ENCODE data around the gene JAG1. TPM values are rescaled to one million over a fixed set of nuclear protein-coding genes. Genes with fewer than 3 reads are reported as not detected.

The JAG1 gene
- total RNA-seq, 1 experiment from 2014 or later, result 9.9 TPM

DNA sequence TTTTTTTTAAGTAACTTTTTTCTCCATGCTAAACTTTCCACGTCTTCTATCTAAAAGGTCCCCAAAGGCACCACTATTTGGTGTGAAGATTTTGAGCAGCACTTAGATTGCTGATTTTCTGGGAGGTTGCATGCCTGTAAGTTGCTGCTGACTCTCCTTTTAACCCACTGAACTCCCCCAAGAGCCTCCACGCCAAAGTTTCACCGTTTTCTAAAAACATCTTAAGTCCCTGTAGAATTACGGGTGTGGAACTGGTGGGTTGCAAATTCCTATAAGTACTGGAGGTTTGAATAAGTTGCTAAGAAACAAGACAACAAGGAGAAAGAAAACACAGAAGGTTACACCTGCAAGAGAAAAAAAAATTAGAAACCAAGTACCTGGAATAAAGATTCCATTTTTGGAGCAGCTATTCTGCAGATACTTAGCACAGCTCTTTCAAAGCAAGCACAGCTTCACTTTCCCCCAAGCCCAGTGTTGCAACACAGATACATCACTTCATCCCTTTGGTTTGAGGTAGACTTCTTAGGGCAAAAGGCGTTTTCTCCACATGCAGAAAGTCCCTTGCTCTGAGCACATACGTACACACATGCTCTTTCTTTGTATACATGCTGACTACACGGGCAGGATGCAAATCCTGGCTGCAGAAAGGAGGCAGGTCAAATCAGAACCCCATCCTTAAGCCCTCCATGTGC is 5.0 kb downstream of the JAG1 start:
- DNase-seq (ENCODE audit: low spot score), result no peak

DNA sequence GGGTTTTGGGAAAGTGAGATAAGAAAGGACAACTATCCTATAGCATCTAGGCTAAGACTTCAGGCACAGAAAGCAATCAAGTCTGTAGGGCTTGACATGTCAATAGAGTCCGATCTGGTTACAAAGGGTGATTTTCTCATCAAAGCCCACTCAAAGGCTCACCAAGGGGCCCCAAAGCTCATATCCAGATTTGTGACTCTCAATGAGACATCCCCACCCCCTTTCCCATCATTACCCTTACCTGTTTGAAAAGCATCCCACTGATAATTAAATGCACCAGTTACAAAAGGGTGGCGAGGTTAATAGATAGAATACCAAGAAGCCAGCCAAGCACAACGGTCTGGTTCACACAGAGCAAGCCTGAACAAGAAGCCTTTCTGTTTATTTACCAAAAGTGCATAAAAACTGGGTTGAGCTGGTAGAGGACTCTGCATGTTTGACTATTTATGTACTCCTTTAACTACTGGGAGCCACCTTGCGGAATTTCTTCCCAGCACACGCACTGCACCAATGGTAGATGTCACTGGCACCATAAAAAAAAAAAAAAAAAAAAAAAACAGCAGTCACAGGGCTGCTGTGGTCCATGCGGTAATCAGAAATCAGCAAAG is 6.1 kb downstream of the JAG1 start:
- no peak for DNase-seq (ENCODE audit: low spot score)

DNA sequence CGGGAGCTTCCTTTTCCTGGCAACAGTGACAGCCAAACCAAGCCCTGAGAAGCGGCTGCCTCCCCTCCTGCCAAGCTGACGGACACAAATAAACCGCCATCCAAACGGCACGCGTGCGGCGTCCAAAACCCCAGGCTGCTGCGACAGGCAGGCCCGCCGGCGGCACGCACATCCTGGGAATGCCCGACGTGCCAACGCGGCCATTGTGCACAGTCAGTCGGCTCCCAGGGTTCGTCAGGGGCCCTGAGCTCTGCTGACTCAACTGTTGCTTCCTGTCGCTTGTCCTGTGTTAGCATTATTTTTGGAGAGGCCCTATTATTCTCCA is 6.8 kb downstream of the JAG1 start:
- DNase-seq (ENCODE audit: low spot score), result no peak

DNA sequence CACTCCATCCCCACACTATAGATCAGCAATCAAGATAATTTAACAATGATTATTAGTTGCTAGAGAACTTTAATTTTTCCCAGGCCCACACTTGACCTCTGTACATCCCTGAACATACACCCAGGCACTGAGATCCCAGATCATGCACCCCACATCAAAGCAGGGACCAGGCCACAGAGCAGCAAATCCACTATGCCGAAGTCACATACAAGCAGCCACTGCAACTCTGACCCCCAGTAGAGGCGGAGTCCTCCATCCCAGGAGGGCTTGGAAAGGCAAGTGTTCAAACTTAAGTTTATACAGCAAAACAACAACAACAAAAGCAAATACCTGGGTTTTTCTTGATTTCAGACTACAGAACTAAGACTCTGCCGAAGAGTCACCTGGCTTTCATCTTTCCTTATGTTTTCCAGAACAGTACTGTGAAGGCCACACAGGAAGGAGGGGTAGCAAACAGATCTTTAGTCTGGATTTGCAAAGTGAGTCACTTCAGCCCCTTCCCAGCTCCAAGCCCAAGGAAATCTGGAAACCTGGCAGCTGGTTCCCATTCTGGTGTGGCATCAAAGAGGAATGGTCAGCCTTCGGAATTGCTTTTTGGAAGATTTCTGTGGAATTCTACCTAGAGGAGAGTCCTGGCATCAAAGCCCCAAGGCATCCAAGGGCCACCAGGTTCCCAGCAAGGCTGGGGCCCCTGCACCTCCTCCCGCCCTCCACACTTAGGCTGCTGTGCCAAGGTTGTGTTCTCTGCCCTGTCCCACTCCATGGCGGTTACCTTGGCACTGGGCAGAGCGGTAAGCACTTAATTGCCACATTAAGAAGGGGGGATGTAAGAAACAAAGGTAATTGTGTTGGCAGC is 7.3 kb downstream of the JAG1 start:
- no peak for DNase-seq (ENCODE audit: low spot score)

DNA sequence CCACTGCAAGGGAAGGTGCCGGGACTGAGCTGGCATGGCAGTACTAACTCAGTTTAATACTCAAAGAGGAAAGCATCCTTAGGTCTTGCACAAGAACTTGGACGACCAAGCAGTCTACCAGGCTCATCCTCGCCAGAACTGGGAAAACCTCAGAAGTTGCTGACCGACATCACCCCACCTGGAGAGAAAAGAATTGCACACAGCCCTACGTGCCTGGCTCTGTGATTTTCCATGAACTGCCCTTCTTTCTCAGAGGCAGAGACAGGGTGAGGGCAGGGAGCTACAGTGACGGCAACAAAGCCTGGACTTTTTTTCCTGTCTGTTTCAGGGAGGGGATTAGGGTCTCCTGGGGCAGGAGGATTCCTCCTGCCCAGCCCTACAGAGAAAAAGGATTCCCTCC is 8.0 kb downstream of the JAG1 start:
- DNase-seq (ENCODE audit: low spot score), result no peak

DNA sequence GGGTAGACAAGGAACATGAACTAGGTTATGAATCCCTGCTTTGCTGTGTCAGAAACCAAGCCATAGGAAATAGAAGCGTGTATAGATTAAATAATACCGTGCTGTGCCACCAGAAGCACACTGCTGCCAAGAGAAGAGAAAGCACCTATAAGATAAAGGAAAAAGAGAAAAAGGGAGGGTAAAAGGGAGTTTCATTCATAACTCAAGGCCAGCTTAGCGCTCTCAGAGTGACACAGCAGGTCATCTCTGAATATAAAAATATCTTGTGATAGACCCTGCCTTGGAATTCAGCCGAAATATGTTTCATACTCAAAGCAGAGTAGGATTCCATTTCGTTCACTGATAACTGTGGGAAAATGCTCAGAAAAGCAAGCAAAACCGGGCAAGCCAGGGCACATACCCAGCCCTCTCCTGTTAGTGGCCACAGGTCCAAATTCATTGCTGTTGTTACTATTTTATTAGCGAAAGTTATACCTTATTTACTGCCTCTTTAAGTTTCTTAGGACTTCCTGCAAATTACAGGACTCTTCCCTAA is 8.7 kb downstream of the JAG1 start:
- no peak for DNase-seq (ENCODE audit: low spot score)

DNA sequence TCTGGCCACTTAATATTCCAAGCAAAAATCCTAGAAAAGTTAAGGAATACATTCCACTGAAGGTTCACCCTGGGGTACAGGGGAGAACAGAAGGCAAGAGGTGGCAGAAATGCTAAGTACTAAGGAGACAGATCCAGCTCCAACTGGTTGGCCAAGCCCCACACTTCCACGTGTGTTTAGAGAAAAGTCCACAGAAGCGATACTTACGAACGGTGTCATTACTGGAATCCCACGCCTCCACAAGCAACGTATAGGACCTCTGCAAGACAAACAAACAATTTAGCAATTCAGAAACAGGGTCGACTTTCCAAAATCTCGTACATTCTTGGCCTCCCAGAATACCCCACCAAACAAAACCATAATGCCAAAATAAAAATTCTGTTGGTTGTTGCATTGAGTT is 10.0 kb downstream of the JAG1 start:
- DNase-seq (ENCODE audit: low spot score), result no peak

DNA sequence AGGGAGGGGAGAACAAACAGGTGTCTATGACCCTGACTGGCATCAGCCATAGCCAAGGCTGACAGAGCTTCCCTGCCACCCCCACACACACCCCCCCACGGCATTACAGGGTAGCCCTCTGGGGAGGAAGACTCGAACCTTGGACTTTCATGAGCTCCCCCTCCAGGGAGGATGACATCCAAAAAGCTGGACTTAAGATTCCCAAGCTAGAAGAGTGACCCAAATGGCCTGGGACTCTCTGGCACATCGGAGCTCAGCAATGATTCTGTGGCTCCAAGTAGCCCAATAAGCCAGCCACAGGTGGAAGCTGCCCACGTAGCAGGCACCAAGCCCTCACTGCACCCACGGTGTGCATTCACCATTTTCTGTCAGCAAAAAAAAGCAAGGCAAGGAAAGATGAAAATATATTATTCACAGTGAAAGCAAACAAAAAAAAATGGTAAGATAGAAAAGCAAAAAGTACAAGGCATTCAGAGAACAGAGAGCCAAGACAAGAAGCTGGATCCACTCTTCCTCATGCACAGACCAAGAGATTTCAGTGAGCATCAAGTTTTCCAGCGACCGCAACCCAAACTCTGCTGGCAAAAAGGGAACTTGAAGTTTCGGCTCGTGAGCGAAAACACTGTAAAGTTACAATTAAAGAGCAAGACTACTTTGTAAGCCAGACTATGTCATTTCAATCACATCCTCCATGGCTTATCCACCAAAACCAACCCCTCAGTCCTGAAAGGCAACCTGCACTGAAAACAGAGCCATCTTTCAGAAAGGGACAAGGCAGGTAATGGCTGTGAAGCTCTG is 10.9 kb downstream of the JAG1 start:
- DNase-seq (ENCODE audit: low spot score), result no peak

GRCh38 chr20:10662151-10662550 is 11.6 kb downstream of the JAG1 start:
- DNase-seq (ENCODE audit: low spot score), result no peak

GRCh38 chr20:10661261-10661660 is 12.5 kb downstream of the JAG1 start:
- no peak for DNase-seq (ENCODE audit: low spot score)

GRCh38 chr20:10660661-10661060 is 13.1 kb downstream of the JAG1 start:
- no peak for DNase-seq (ENCODE audit: low spot score)

- DNase-seq (ENCODE audit: low spot score), result no peak
Measured at GRCh38 chr20:10659651-10660601, 13.9 kb downstream of the JAG1 start.

DNA sequence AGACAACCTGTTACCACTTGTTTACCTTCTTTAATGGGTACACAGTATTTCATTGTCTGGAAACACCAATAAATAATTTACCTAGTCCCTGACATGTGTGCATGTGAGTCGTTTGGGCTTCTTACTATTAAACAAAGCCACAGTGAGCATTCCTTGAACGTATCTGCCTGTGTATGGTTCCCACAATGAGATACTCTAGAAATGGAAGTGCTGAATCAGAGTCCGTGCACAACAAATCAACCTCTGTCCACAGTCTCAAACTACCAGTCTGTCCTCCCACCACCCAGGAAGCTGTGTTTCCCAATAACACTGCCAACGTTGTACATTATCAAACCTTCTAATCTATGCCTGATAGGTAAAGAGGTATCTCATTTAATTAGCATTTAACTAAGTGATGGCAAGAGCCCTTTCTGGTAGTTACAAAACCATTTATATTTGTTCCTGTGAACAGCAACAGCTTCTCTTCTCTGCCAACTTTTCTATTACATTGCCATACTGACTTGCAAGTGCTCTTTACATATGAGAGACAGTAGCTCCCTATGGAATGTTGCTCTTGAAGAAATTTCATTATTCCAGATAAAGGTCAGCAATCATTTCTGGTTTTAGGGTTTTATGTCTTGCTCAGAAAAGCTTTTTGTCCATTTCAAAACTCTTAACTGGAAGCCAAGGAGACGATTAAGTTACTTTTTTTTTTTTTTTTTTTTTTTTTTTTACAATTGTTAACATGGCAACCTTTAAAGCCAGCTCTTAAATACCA is 14.7 kb downstream of the JAG1 start:
- no peak for DNase-seq (ENCODE audit: low spot score)

DNA sequence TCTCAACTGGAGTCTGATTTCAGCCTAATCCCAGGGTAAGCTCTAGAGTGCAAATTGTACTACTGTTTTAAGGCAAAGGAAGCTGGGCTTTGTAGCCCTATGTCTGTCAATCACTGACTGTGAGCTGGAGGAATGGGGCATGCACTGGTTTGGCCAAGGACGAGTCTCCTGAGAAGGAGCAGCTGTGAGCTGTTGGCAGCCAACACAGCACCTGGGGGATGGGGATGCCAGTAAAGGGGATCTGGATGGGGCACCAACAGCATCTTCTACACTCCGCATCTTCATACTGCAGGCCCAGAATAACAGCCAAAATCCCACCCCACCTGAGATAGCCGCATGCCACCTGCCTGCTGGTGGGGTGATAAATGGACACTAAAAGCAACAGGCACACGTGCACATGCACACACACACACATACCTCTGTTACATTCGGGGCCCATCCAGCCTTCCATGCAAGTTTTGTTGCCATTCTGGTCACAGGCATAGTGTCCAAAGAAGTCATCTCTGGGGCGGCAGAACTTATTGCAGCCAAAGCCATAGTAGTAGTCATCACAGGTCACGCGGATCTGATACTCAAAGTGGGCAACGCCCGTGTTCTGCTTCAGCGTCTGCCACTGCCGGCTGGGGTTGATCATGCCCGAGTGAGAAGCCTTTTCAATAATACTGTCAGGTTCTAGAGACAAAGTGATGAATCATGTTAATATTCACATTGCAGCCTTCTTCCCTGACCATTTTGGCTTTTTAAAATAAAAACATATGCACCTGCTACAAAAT is 15.6 kb downstream of the JAG1 start:
- DNase-seq (ENCODE audit: low spot score), result no peak

DNA sequence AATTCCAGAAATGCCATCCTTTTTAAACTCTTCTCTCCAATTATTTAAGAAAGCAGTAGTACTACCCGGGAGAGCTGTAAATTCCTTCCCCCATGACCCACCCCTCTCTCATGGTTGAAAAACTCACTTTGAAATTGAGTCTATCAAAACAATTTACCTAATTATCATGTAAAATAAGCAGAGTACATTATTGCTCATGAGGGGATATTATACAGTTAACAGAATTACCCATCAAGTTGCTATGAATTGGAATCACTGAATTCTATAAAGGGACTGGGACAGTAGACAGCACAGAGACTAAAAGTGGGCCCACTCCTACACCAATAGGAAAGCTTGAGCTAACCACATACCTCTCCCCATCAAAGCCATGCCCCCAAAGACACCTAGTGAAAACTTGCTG is 16.3 kb downstream of the JAG1 start:
- no peak for DNase-seq (ENCODE audit: low spot score)

DNA sequence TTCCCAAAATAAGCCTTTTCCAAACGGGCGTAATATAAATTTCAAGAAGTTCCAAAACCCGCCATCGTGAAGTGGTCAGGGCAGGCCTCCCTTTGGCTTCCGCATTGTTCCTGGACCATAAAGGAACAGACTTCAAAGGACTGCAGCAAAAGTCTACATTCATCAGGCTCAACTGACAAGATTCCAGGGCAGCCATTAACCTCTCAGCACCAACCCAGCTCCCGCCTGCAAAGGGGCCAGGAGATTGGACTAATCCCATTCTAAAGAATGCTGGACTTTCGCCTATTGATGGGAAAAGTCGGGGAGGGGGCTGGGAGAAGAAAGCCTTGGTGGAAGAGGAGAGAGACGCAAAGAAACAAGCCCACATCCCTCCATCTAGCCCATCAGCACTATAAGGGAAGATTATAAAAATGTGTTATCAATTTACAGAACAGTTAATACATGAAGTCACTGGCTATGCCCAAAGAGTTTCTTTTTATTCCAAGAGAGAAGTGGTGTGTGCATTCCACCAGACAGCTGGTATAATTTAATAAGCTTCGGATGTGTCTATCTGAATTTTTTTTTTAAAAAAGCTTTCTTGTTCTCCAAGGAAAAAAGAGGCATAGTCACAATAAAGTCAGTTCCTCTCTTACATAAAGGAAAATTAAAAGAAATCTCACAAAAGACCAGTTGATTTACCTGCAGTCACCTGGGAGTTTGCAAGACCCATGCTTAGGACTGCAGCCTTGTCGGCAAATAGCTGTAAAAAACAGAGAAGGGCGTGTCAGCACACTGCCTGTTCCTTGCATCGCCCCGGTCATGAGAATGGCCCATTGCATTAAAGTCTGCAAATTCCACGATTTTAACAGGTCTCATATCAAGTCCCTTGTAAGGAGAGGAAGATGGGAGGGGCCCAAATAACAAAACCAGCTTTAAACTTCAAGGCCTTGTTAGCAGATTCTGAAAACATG is 17.8 kb downstream of the JAG1 start:
- no peak for DNase-seq (ENCODE audit: low spot score)

DNA sequence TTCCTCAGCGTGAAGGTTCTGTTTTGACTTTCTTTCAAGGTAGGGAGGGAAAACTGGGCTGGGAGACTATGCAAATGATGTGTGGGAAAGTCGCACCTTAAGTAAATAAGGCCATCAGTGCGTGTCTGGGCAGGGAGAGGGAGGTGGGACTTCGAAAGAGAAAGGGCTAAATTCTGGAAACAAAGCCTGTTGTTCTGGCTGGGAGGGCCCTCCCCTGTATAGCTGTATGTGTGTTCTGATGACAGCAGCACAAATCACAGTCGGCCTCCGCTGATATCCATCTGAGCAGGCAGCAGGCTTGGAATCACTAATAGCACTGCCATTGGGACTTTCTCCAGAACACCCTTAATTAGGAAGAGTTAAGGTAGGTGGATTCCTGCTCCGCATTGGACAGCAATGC is 19.2 kb downstream of the JAG1 start:
- no peak for DNase-seq (ENCODE audit: low spot score)

GRCh38 chr20:10654250-10654610 is 19.6 kb downstream of the JAG1 start:
- DNase-seq (ENCODE audit: low spot score), result no peak

Measured in H4 (cell line).